ENCODE measurements around the gene RPLP1. TPM values are rescaled to one million over a fixed set of nuclear protein-coding genes. Genes with fewer than 3 reads are reported as not detected.

Gene RPLP1
- total and polyA plus RNA-seq, 8 donors: 99.1 to 2,495 (median 1,437) TPM

- 29 to 68% (median 45%) methylated on average over 2 of the region's 2 CpGs for WGBS, 5 donors
- no peak for TF ChIP-seq POLR2AphosphoS5 (IDR thresholded peaks at IDR 0.05)
- no peak for TF ChIP-seq EP300 (IDR thresholded peaks at IDR 0.05)
- no peak for TF ChIP-seq CTCF (IDR thresholded peaks at IDR 0.05)
- TF ChIP-seq POLR2A (IDR thresholded peaks at IDR 0.05): no peak
- H3K9me3 ChIP-seq: no peaks in the 10 kb centered on the region
- H3K4me3 ChIP-seq: no peak overlapping the region
- H3K4me1 ChIP-seq: peaks cover 26 to 74% (median 51%) of the 10 kb centered on the region in 4 donors
- intact Hi-C loops (cut with DNase I; ENCODE audit: low total_unique reads): no loop called here
- H3K27me3 ChIP-seq: no peaks in the 10 kb centered on the region
- H3K36me3 ChIP-seq: peaks cover 9 to 37% (median 35%) of the 10 kb centered on the region in 4 donors
- DNase-seq: peak in 1 of 2 donors; percentile 39
- peak overlapping the region in 3 of 5 donors; percentile 14 to 47 (median 23) for H3K27ac ChIP-seq
These were observed 6.4 kb downstream of the RPLP1 start for GRCh38 chr15:69459066-69459465.

GRCh38 chr15:69460481-69460880, 7.9 kb downstream of the RPLP1 start:
- Histone ChIP-seq H3K36me3 (peaks cover 9 to 25% (median 25%) of the 10 kb centered on the region in 4 donors), H3K4me1 (peaks cover 12 to 60% (median 40%) of the 10 kb centered on the region in 4 donors), H3K9me3 (no peaks in the 10 kb centered on the region), H3K27me3 (no peaks in the 10 kb centered on the region), H3K4me3 (no peak overlapping the region), H3K27ac (peak overlapping the region in 1 of 5 donors; percentile 38)
- intact Hi-C loops (cut with DNase I; ENCODE audit: low total_unique reads): no loop called here
- no peak for TF ChIP-seq CTCF (IDR thresholded peaks at IDR 0.05)
- TF ChIP-seq POLR2A (IDR thresholded peaks at IDR 0.05): no peak
- TF ChIP-seq EP300 (IDR thresholded peaks at IDR 0.05): no peak
- no peak for TF ChIP-seq POLR2AphosphoS5 (IDR thresholded peaks at IDR 0.05)
- 18 to 48% (median 30%) methylated on average over 1 of the region's 1 CpG for WGBS, 5 donors
- no peak for DNase-seq

GRCh38 chr15:69462030-69462492, 9.4 kb downstream of the RPLP1 start:
- Histone ChIP-seq H3K4me3 (peak overlapping the region; percentile 45 to 60 (median 56)), H3K27me3 (no peaks in the 10 kb centered on the region), H3K9me3 (no peaks in the 10 kb centered on the region), H3K36me3 (peaks cover 0 to 10% (median 9%) of the 10 kb centered on the region in 4 donors), H3K27ac (peak overlapping the region; percentile 82 to 96 (median 93)), H3K4me1 (peaks cover 18 to 70% (median 45%) of the 10 kb centered on the region in 4 donors)
- no peak for TF ChIP-seq EP300 (IDR thresholded peaks at IDR 0.05)
- TF ChIP-seq CTCF (IDR thresholded peaks at IDR 0.05): no peak
- TF ChIP-seq POLR2A (IDR thresholded peaks at IDR 0.05): no peak
- no peak for TF ChIP-seq POLR2AphosphoS5 (IDR thresholded peaks at IDR 0.05)
- WGBS, 5 donors: 62 to 75% (median 67%) methylated on average over 15 to 23 of the region's 23 CpGs
- intact Hi-C loops (cut with DNase I; ENCODE audit: low total_unique reads): no loop called here
- peak; percentile 52 to 60 for DNase-seq

GRCh38 chr15:69462493-69463181, 10.0 kb downstream of the RPLP1 start:
- TF ChIP-seq POLR2A (IDR thresholded peaks at IDR 0.05) (peak in 2 of 4 donors; percentile 25 to 70), CTCF (IDR thresholded peaks at IDR 0.05) (peak in 6 of 7 experiments; percentile 62 to 92 (median 86)), EP300 (IDR thresholded peaks at IDR 0.05) (no peak), POLR2AphosphoS5 (IDR thresholded peaks at IDR 0.05) (peak; percentile 92)
- intact Hi-C loops (cut with DNase I; ENCODE audit: low total_unique reads): no loop called here
- Histone ChIP-seq H3K9me3 (no peaks in the 10 kb centered on the region), H3K27ac (peak overlapping the region; percentile 82 to 96 (median 93)), H3K4me1 (peaks cover 22 to 72% (median 51%) of the 10 kb centered on the region in 4 donors), H3K36me3 (peaks cover 0 to 4% (median 4%) of the 10 kb centered on the region in 4 donors), H3K4me3 (peak overlapping the region; percentile 45 to 60 (median 56)), H3K27me3 (no peaks in the 10 kb centered on the region)
- WGBS, 5 donors: 4 to 9% (median 5%) methylated on average over 16 to 46 of the region's 46 CpGs
- DNase-seq: peak; percentile 96 to 99
